RWPE2 (cell line): ENCODE data around the gene CLCN6.

Experiments
- ATAC-seq: fragments of 200-7000 bp; cut with Tn5 transposase; 3 replicates; pipeline ENCODE4 v1.9.1; 2021; ENCODE audit warnings: low read depth
- DNase-seq: peaks from one replicate; pipeline ENCODE4 v3.0.0-alpha.2; 2020; ENCODE audit warnings: low spot score
- H3K27ac ChIP-seq: fragments of 450-650 bp; 2 replicates; pipeline ENCODE4 v1.5.1; 2017; ENCODE audit warnings: mild to moderate bottlenecking; ENCODE audit not compliant: poor library complexity, severe bottlenecking
- H3K27me3 ChIP-seq: fragments of 250-450 bp; sonication (Bioruptor Pico); 2 replicates; pipeline ENCODE4 v1.5.1; 2021; ENCODE audit warnings: mild to moderate bottlenecking, moderate library complexity; ENCODE audit not compliant: insufficient read depth, poor library complexity, severe bottlenecking
- H3K36me3 ChIP-seq: fragments of 250-450 bp; sonication (Bioruptor Pico); 2 replicates; pipeline ENCODE4 v1.5.1; 2020; ENCODE audit warnings: low read depth, mild to moderate bottlenecking, moderate library complexity
- H3K4me1 ChIP-seq: fragments of 250-450 bp; sonication (Bioruptor Pico); 2 replicates; pipeline ENCODE4 v1.5.1; 2021; ENCODE audit warnings: mild to moderate bottlenecking, moderate library complexity; ENCODE audit not compliant: insufficient read depth, poor library complexity, severe bottlenecking
- H3K4me3 ChIP-seq: fragments of 250-450 bp; sonication (Bioruptor Pico); 2 replicates; pipeline ENCODE4 v1.5.1; 2021; ENCODE audit warnings: mild to moderate bottlenecking, moderate library complexity; ENCODE audit not compliant: severe bottlenecking
- H3K9me3 ChIP-seq: fragments of 250-450 bp; sonication (Bioruptor Pico); 2 replicates; pipeline ENCODE4 v1.5.1; 2021; ENCODE audit warnings: mild to moderate bottlenecking, moderate library complexity; ENCODE audit not compliant: severe bottlenecking
- TF ChIP-seq, protein P1 (sequence below): fragments of 450-650 bp; IDR thresholded peaks from one replicate; pipeline ENCODE4 v1.5.1; 2017; ENCODE audit warnings: mild to moderate bottlenecking, moderate library complexity; ENCODE audit not compliant: poor library complexity, severe bottlenecking

CLCN6 gene

GRCh38 chr1:11807133-11807532 lies 1.1 kb downstream of the CLCN6 start:
- DNase-seq (no peak), ATAC-seq (no peak)
- H3K36me3 ChIP-seq, result peaks cover 53% of the 10 kb centered on the region
- H3K27me3 ChIP-seq, result no peaks in the 10 kb centered on the region
- peaks cover 17% of the 10 kb centered on the region for H3K4me1 ChIP-seq
- peak overlapping the region; percentile 94 for H3K27ac ChIP-seq
- TF ChIP-seq, protein P1, sequence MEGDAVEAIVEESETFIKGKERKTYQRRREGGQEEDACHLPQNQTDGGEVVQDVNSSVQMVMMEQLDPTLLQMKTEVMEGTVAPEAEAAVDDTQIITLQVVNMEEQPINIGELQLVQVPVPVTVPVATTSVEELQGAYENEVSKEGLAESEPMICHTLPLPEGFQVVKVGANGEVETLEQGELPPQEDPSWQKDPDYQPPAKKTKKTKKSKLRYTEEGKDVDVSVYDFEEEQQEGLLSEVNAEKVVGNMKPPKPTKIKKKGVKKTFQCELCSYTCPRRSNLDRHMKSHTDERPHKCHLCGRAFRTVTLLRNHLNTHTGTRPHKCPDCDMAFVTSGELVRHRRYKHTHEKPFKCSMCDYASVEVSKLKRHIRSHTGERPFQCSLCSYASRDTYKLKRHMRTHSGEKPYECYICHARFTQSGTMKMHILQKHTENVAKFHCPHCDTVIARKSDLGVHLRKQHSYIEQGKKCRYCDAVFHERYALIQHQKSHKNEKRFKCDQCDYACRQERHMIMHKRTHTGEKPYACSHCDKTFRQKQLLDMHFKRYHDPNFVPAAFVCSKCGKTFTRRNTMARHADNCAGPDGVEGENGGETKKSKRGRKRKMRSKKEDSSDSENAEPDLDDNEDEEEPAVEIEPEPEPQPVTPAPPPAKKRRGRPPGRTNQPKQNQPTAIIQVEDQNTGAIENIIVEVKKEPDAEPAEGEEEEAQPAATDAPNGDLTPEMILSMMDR, result no peak
- peak overlapping the region; percentile 83 for H3K4me3 ChIP-seq
- no peaks in the 10 kb centered on the region for H3K9me3 ChIP-seq

GRCh38 chr1:11813021-11813420 lies 7.0 kb downstream of the CLCN6 start:
- no peaks in the 10 kb centered on the region for H3K9me3 ChIP-seq
- H3K36me3 ChIP-seq, result peaks cover 100% of the 10 kb centered on the region
- H3K4me3 ChIP-seq, result no peak overlapping the region
- no peak for DNase-seq
- TF ChIP-seq, protein P1, result no peak
- H3K4me1 ChIP-seq, result peaks cover 3% of the 10 kb centered on the region
- no peaks in the 10 kb centered on the region for H3K27me3 ChIP-seq
- no peak for ATAC-seq
- H3K27ac ChIP-seq, result no peak overlapping the region

GRCh38 chr1:11817192-11817591 lies 11.2 kb downstream of the CLCN6 start:
- peaks cover 10% of the 10 kb centered on the region for H3K4me1 ChIP-seq
- DNase-seq (no peak), ATAC-seq (no peak)
- no peak overlapping the region for H3K4me3 ChIP-seq
- TF ChIP-seq, protein P1, result no peak
- H3K36me3 ChIP-seq, result peaks cover 96% of the 10 kb centered on the region
- no peak overlapping the region for H3K27ac ChIP-seq
- no peaks in the 10 kb centered on the region for H3K9me3 ChIP-seq
- no peaks in the 10 kb centered on the region for H3K27me3 ChIP-seq

DNA sequence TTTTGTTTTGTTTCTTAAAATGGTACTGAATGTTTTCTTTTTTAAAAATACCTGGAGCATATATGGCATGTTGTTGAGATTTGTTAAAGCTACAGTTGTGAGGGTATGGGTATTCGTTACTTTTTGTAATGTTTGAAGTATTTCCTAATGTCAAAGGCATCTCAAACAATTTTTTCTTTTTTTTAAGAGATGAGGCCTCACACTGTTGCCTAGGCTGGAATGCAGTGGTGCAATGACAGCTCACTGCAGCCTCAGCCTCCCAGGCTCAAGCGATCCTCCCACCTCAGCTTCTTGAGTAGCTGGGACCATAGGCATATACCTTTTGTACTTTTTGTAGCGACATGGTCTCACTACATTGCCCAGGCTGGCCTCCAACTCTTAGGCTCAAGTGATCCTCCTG lies 16.1 kb downstream of the CLCN6 start:
- peaks cover 10% of the 10 kb centered on the region for H3K4me1 ChIP-seq
- no peak overlapping the region for H3K4me3 ChIP-seq
- peak overlapping the region; percentile 67 for H3K27ac ChIP-seq
- peaks cover 90% of the 10 kb centered on the region for H3K36me3 ChIP-seq
- no peak for ATAC-seq
- no peaks in the 10 kb centered on the region for H3K9me3 ChIP-seq
- TF ChIP-seq, protein P1, result no peak
- DNase-seq, result no peak
- no peaks in the 10 kb centered on the region for H3K27me3 ChIP-seq

DNA sequence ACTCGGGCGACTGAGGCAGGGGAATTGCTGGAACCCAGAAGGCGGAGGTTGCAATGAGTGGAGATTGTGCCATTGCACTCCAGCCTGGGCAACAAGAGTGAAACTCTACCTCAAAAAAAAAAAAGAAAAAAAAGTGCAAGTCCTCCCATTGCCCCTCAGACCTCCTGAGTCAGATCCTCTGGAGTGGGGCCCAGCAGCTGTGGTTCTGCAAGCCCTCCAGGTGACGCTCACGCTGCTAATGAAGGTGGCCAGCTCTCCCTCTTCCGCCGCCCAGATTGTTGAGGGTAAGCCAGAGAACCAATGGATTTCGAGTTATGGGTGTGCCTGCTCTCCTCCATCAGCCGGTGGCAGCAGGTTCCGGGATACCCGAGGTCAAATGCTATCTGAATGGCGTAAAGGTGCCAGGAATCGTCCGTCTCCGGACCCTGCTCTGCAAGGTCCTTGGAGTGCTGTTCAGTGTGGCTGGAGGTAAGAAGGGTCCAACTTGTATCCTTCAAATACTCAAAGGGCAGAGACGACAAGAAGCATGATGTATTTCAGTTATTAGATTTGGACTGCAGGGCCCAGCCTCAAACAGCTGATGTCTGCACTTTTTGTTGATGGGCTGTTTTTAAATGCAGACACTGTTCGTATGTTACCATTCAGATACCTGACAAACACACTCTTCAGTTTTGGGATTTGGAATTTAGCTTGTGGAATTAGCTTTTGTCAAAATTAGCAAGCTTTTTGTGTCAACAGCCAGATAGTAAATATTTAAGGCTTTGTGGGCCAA lies 17.6 kb downstream of the CLCN6 start:
- no peak overlapping the region for H3K27ac ChIP-seq
- peaks cover 90% of the 10 kb centered on the region for H3K36me3 ChIP-seq
- ATAC-seq (no peak), DNase-seq (no peak)
- H3K27me3 ChIP-seq, result no peaks in the 10 kb centered on the region
- H3K9me3 ChIP-seq, result no peaks in the 10 kb centered on the region
- no peak overlapping the region for H3K4me3 ChIP-seq
- peaks cover 10% of the 10 kb centered on the region for H3K4me1 ChIP-seq
- TF ChIP-seq, protein P1, result no peak
